Measurements from ENCODE around the gene ZNF697.
"Not testable (repeated sequence)": the region's sequence is repeated elsewhere in the genome, so short reads cannot be mapped to it uniquely, and the experiment has no call there.

ZNF697 gene

DNA sequence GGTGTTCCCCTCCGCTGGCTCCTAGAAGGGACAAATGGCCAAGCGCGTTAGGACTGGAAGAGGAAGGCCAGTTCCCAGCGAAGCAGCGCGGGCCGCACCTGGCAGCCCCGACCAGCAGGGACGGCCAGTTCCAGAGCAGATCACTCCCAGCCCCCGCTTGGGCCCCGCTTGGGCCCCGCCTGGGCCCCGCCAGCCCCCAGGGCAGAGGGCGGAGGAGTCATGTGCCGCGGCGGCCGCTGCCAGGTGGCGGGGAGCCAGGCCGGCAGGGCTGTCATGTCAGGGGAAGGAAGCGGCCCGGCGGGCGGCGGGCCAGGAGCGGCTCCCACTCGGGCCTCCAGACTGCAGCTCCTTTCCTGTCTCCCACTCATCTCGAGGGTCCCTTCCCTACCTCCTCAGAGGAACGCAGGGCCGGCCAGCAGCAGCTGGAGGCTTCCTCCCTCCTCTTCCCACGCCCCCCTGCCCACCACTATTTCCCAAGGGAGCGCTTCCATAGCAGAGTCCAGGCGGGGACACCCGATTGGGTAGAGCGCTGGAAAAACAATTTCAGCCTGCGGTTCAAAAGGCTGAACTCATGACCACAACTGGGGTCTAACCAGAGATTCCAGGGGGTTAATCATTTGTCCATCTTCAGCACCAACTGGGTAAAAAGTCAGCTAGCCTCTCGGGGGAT is 16.5 kb downstream of the ZNF697 start:
- DNase-seq (ENCODE audit: low spot score) = no peak

DNA sequence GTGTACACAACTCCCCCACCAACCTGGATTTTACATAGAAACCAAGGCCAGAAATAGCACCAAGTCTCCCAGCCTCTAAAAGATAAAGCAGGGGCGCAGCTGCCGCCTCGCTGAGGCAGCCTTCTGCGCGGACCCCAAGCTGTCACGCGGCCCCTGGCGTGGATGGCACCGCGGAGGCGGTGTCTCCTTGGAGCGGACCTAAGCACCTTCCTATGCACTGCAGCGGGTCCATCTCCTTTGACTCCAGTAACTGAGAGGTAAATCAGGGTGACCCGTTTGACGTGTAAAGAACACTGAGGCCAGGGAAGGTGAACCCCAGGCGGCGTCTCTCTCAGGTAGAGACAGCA is 17.0 kb downstream of the ZNF697 start:
- no peak for DNase-seq (ENCODE audit: low spot score)

DNA sequence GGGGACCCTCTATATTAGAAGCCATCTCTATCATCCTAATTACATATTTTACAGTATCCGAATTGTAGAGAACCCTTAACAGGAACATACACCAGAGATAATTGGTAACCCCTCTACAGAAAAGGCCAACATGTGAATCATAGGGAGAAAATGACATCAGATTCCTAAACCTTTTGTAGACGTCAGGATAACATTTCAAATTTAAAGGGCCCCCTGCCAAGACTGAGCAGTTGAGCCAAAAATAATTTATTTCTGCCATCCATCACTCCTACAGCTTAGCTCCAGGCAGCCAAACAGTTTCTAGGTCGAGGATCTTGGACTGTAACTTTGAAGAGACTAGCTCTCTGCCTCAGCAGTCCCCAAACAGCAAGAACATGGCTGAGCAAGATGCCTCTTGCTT is 21.2 kb downstream of the ZNF697 start:
- DNase-seq (ENCODE audit: low spot score) = no peak

DNA sequence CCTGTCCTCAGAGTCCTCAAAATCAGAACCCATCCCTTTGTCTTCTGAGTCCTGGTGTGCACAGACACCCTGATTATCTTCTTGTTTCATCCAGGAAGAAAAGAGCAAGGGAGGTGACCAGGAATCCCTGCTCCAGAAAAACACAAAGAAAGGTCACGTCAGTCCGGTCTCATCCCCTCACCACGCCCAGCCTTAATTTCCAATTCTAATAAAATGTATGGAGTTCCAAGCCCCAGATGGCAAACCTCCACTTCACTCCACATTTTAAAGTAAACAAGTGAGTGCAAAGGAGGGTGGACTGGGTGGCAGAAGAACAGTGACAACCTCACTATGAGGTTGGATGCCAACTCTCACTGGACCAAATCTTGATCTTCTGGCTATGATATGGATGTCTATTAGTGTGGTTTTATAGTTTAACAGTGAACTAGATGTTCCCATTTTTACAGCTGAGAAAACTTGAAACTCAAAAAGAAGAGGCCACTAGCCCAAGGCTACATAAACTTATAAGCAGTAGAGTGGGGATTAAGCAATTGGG is 22.0 kb downstream of the ZNF697 start:
- DNase-seq (ENCODE audit: low spot score) = no peak

DNA sequence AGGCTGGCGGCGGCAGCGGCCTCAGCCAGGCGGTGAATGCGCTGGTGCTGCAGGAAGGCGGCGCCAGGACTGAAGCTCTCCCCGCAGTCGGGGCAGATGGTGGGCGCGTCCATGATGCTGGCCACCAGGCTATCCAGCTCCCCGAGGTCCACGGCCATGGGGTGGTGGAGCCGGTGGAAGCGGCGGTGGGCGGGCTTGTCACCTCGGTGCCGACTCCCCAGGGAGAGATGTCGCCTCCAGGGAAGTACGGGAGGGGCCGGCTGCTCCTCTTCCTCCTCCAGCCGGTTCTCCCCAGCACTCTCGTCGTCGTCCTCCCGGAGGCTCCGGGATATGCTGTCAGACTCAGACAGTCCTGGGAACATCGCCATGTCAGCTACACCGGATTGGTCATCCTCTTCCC is 24.4 kb downstream of the ZNF697 start:
- no peak for DNase-seq (ENCODE audit: low spot score)

DNA sequence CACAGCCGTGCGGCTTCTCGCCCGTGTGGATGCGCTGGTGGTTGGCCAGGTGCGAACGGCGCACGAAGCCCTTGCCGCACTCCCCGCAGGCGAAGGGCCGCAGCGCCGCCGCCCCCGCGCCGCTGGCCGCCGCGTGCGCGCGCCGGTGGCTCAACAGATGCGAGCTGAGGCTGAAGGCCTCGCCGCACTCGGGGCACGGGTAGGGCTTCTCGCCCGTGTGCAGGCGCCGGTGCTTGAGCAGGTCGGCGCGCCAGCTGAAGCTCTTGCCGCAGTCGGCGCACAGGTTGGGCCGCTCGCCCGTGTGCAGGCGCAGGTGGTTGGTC is 24.9 kb downstream of the ZNF697 start:
- no peak for DNase-seq (ENCODE audit: low spot score)

DNA sequence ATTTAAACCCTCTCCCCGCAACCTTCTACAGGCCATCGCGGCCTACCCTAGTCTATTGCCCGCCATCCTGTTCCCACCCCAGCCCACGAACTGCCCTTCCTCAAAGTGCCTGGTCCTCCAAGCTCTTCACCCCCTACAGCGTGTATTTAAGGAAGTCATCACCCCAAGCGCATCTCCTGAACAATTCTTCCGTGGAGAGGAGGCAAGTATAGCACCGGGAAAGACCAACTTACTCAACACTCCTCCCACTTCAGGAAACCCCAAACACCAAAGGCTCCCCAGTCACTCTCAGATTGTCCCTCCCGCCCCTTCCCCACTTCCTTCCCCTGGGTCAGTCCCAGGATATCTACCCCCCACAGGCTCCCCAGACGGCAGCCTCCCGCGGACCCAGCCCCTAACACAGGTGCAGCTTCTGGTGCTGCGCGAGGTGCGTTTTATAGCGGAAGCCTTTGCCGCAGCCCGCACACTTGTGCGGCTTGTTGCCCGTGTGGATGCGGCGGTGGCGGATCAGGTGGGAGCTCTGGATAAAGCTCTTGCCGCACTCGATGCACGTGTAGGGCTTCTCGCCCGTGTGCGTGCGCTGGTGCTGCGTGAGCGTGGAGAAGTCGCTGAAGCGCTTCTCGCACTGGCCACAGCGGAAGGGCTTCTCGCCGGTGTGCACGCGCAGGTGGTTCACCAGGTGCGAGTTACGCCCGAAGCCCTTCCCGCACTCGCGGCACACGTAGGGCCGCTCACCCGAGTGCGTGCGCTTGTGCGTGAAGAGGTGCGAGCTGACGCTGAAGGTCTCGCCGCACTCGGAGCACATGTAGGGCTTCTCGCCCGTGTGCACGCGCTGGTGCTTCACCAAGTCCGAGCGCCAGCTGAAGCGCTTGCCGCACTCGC is 25.5 kb downstream of the ZNF697 start:
- no peak for DNase-seq (ENCODE audit: low spot score)

DNA sequence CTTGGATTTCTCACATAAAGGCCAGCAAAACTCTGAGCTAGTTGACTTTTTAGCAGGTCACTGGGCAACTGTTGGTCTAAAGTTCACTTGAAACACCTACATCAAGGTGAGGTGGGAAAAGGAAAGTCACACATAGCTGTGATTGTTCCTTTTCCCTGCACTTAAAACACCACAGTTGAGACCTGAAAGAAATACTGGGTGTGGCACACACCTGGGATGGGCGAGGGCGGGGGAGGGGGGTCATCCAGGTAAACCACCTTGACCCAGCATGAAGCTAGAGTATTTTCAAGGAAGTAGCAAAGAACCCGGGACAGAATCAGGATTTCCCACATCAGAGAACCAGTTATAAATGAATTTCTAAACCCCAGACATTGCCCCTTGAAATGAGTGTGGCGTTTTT is 26.4 kb downstream of the ZNF697 start:
- no peak for DNase-seq (ENCODE audit: low spot score)

DNA sequence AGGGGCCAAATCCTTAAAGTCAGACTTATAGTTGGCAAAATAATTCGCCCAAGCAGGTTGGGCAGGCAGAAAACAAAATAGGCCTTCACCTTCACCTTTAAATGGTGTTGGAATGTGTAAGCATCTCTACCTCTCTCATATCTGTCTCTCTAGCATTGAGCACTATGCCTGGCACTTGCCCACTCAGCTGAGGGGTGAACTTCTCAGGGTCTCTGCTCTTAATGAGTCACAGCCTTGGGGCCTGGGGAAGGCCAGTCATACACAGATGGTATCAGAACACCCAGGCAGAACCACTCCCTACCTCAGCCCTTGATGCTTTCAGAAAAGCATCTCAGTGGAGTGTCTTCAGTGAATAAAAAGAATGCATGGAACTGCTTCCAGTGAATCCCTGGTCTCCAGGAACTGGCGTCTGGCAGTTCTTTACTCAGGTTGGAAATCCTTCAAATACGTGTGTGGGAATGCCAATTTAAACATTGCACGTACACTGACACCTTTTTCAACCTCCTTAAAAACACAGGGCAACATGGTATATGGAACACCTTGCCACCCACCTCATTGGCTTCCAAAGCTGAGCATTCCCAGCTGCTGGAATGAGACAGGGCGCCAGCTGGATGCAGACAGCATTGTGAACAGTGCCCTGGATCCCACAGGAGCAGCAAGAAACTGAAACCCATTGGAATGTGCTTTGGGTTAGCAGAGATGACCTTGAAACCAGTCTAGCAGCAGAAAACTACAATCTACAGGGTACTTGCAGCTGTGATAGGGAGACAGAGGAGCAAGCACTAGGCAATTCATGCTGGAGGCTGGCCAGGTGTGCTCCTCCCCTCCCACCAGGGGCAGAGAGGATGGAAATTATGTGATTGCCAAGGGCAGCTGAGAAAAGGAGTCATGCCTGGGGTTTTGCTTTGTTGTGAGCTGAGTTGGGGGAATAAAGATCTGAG is 30.0 kb downstream of the ZNF697 start:
- no peak for DNase-seq (ENCODE audit: low spot score)

DNA sequence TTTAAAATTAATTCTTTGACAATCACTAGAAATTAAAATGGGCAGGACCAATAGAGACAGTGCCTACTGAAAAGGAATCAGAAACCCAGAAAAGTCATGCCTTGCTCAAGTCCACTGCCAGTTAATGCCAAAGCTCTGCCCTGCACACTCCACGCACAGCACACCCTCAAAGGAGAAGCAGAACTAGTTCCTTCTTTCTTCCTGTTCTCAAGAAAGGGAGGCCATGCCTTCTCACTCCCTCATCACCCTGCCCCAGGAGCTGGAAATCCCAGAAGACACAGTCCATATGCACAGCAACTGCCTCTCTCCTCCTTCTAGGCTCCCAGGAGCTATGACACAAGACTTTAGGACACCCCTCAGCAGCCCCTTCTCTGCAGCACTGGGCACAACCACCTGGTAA is 31.3 kb downstream of the ZNF697 start:
- not testable (repeated sequence) for DNase-seq (ENCODE audit: low spot score)

DNA sequence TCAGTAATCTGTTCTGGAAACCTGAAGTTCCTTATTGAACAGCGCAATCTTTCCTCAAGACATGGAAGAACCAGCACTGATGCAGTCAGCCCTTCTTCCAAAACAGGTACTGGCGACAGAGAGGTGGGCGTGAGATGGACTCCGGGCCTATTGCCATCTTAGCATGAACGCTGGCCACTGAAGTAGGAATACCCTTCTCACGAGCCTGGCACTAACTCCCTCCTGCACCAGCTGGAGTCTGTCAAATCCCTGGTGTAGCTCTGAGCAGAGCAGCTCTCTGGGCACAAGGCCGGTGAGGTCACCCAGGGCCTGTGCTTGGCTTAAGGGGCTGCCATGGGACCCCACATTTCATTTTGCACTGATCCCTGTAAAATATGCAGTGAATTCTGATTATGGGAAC is 33.0 kb downstream of the ZNF697 start:
- DNase-seq (ENCODE audit: low spot score) = not testable (repeated sequence)

DNA sequence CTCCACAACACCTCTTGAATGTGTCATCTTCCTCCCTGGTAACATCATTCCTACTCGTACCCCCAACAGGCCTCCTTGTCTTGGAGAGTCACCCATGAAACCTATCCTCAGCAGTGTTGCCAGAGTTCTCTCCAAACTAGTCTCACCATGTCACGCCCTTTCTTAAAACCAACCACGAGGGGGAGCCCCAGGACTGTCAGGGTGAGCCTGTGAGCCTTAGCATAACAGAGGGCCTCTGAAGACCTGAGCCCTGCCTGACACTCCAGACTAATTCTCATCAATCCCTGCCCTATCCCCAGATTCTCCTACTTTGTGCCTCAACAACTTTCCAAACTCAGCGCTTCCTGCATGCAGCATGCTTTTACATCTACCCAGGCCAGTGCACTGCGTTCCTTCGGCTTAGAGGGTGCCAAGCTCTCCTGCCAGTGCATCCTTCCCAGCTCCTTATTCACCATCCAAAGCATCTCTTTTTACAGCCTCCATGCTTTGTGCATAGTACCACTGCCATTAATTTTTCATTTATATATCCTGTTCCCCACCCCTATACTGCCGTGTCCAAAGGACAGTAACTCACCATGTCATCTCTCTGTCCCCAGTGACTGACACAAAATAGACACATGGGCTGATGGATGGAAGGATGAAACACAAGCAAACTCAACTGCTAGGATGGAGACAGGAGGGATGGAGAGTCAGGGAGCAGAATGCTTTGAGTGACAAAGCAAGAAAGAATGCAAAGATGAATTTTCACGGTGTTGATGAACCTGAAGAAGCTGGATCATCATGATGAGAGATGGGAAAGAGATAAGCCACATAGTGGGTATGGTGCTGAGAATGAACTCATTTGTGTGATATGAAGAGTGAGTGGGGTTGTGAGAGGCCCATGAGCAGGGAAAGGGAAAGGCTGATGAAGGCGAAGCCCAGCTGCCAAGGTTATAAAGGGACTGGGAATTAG is 34.0 kb downstream of the ZNF697 start:
- DNase-seq (ENCODE audit: low spot score) = peak; percentile 75

DNA sequence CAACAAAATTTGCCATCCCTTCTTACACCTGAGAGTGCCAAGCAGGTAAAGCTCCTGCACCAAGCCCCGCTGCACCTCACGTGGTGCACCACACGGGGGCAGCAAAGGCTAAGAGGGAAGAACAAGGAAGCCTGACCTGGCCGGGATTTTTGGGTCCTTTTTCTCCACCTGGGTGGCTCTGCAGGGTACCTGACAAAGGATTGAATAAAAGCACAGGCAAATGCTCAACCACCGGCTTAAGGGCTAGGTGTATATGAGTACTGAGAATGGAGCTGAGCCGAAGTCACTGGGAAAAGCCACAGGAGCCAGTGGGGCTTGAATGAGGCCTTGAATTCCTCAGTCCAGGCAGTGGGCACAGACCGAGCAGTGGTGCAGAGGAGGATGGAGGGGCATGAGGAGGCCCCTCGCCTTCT is 36.4 kb downstream of the ZNF697 start:
- DNase-seq (ENCODE audit: low spot score) = peak; percentile 74

DNA sequence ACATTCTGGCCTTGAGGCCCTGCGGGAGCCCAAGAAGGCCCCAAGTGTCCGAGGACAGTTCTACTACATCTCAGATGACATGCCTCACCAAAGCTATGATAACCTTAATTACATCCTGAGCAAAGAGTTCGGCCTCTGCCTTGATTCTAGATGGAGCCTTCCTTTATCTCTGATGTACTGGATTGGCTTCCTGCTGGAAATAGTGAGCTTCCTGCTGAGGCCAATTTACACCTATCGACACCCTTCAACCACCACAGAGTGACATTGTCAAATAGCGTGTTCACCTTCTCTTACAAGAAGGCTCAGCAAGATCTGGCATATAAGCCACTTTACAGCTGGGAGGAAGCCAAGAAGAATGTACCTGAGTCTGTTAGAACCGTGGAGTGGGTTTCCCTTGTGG is 39.2 kb downstream of the ZNF697 start:
- DNase-seq (ENCODE audit: low spot score) = not testable (repeated sequence)

DNA sequence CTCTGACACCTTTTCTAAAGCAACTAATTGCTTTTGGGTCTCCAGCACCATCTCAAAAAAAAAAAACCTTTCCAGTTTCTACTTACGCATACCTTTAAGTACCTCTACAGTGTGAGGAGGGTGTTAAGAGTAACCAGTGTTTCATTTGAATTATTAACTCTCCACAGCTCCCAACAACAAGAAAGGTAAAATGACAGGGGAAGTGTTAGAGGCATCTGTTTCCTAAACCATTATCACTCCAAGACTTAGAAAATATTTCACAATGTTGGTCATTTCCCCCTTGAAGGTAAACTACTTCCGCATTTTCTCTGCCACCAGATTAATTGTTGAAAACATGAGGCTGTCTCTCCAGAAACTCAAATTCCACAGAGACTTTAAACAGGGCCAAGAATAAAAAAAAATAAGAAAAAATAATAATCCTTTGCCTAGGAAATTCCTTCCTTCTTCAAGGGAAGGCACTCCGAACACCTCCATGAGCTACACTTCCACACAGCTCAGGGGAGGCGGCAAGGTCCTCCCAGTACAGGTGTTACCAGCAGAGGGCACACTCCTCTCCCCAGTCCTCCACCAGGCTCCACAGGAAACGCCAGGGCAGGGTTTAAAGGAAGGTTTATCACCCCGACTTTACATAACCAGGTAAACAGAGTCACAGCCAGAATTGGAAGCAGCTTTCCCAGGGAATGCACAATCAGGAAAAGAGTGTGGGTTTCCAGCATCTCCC is 40.8 kb downstream of the ZNF697 start:
- not testable (repeated sequence) for DNase-seq (ENCODE audit: low spot score)

DNA sequence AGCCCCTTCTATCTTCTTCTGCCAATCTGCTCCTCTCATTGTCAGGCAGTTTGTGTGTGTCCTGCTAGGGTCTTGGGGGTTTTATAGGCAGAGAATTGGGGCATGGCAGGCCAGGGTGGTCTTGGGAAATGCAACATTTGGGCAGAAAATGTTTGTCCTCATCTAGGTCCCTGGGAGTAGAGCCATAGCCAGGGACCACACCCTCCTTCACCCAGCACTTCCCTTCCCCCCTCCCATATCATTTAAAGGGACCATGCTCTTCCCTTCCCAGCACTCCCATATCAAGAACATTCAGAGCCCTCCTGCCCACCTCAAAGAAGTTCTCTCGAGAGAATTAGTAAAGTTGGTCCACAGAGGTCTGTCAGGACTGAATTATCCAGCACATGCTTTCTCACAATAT is 41.7 kb downstream of the ZNF697 start:
- no peak for DNase-seq (ENCODE audit: low spot score)

DNA sequence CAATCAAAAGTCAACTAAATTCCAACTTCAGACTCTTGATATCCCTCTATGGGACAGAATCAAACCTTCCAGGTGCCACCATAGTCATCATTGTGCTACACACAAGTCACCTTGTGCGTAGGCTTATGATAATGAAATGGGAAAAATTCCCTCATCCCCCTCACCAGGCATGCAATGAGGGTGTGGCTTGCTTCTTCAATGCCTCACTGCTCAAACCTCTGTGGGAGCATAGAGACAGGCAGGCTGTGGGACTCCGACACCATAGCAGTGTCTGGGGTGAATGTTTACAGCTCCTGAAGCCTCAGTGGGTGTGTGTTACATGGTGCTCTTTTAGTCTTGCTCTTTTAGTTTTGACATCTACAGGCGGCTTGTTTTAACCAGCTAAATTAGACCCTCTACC is 42.4 kb downstream of the ZNF697 start:
- no peak for DNase-seq (ENCODE audit: low spot score)

DNA sequence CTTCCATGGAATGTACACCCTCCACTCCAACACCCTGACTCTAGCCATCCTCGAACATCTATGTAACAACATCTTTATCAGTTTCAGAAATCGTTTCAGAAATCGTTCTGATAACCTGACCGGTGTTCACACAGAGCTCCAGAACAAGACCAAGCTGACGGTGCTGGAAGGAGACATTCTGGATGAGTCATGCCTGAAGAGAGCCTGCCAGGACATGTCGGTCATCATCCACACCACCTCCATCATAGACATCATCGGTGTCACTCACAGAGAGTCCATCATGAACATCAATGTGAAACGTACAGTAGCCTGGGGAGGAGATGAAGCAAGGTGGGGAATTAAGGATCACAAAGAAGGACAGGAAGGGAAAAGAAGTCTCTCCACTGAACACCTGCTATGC is 43.0 kb downstream of the ZNF697 start:
- not testable (repeated sequence) for DNase-seq (ENCODE audit: low spot score)

DNA sequence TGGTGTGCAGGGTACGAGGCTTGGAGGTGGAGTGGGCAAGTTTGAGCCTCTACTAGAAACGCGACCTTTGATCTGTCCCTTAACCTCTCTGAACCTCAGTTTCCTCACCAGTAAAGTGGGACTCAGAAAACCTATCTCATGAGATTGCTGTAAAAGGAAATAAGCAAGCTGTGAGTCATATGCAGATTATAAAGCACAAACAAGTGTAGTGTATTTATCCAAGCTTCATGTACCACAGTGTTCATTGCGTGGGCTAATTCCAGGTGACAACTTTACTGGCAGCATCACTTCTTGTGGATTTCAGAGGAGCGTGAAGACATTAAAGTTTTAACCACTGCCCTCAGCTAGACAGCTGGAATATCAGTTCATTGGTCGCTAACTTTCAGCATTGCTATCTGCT is 44.4 kb downstream of the ZNF697 start:
- DNase-seq (ENCODE audit: low spot score) = no peak

DNA sequence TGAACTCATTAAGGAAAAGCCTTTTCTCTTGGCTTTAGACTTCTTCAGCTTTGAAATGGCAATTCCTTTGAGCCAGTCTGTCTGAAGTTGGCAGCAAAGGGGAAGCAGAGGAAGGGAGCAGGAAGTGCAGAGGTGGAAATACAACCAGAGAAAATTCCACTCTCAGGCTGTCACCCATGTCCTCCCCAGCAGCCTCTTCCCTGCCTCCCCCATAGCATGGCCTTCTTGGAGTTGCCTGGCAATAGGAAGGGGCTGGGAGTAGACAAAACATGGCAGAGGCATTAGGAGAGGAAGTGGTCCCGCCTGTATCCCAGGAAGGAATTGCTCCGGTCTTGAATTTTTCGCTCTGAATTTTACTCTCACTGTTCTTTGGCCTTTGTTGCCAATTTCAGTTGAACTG is 44.8 kb downstream of the ZNF697 start:
- DNase-seq (ENCODE audit: low spot score) = not testable (repeated sequence)

DNA sequence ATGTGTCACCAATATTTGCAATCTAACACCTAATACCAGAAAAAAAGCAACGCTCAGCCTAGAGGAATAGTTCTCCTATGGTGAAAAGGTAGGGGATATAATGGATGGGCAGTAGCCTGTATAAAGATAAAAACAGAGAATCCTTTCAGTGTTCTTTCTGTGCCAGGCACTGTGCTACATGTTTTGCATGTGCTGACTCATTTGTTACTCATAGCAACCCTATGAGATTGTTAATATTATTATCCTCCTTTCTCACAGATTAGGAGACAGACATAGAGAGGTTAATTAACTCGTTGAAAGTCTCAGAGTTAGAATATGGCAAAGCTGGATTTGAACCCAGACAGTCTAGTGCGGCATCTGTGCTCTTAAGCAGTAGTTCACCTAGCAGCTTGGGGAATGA is 45.3 kb downstream of the ZNF697 start:
- not testable (repeated sequence) for DNase-seq (ENCODE audit: low spot score)

Data from activated CD4-positive, alpha-beta T cell treated with anti-CD3 and anti-CD28 coated beads, Interleukin-2, Interleukin-4, amounts not matched to agents 100 ng/mL and 50 ng/mL, durations not matched to agents 16 hours and 8 hours (primary cell).